ENCODE measurements around the gene SIM1.

The SIM1 gene

GRCh38 chr6:100454551-100455229, 10.0 kb downstream of the SIM1 start:
- Mint-ChIP-seq H3K27me3 (peaks cover 56% of the 10 kb centered on the region), H3K36me3 (ENCODE audit: low read depth) (peaks cover 12% of the 10 kb centered on the region), H3K4me3 (no peak overlapping the region), H3K9me3 (peaks cover 22% of the 10 kb centered on the region), H3K4me1 (peaks cover 3% of the 10 kb centered on the region), H3K27ac (no peak overlapping the region)
- DNase-seq (no peak), ATAC-seq (no peak)

GRCh38 chr6:100453701-100454521, 10.8 kb downstream of the SIM1 start:
- Mint-ChIP-seq H3K27me3 (peaks cover 56% of the 10 kb centered on the region), H3K36me3 (ENCODE audit: low read depth) (peaks cover 8% of the 10 kb centered on the region), H3K4me3 (no peak overlapping the region), H3K9me3 (peaks cover 16% of the 10 kb centered on the region), H3K4me1 (peaks cover 3% of the 10 kb centered on the region), H3K27ac (no peak overlapping the region)
- ATAC-seq (no peak), DNase-seq (no peak)

GRCh38 chr6:100452998-100453397, 11.7 kb downstream of the SIM1 start:
- Mint-ChIP-seq H3K4me1 (peaks cover 3% of the 10 kb centered on the region), H3K27ac (no peak overlapping the region), H3K4me3 (no peak overlapping the region), H3K36me3 (ENCODE audit: low read depth) (peaks cover 8% of the 10 kb centered on the region), H3K27me3 (peaks cover 56% of the 10 kb centered on the region), H3K9me3 (peaks cover 13% of the 10 kb centered on the region)
- DNase-seq (no peak), ATAC-seq (no peak)

- no peak overlapping the region for H3K4me3 Mint-ChIP-seq
- peaks cover 9% of the 10 kb centered on the region for H3K36me3 Mint-ChIP-seq (ENCODE audit: low read depth)
- peaks cover 6% of the 10 kb centered on the region for H3K4me1 Mint-ChIP-seq
- H3K27ac Mint-ChIP-seq: no peak overlapping the region
- H3K27me3 Mint-ChIP-seq: peaks cover 56% of the 10 kb centered on the region
- H3K9me3 Mint-ChIP-seq: peaks cover 10% of the 10 kb centered on the region
- ATAC-seq: no peak
- no peak for DNase-seq
These were observed 13.1 kb downstream of the SIM1 start for GRCh38 chr6:100451577-100451976.

GRCh38 chr6:100449239-100449691, 15.5 kb downstream of the SIM1 start:
- DNase-seq (no peak), ATAC-seq (no peak)
- no peaks in the 10 kb centered on the region for H3K9me3 Mint-ChIP-seq
- H3K4me3 Mint-ChIP-seq: no peak overlapping the region
- no peak overlapping the region for H3K27ac Mint-ChIP-seq
- peaks cover 6% of the 10 kb centered on the region for H3K4me1 Mint-ChIP-seq
- peaks cover 50% of the 10 kb centered on the region for H3K27me3 Mint-ChIP-seq
- peaks cover 3% of the 10 kb centered on the region for H3K36me3 Mint-ChIP-seq (ENCODE audit: low read depth)

- peaks cover 52% of the 10 kb centered on the region for H3K27me3 Mint-ChIP-seq
- no peaks in the 10 kb centered on the region for H3K9me3 Mint-ChIP-seq
- peaks cover 6% of the 10 kb centered on the region for H3K4me1 Mint-ChIP-seq
- H3K4me3 Mint-ChIP-seq: no peak overlapping the region
- H3K36me3 Mint-ChIP-seq (ENCODE audit: low read depth): peaks cover 3% of the 10 kb centered on the region
- no peak overlapping the region for H3K27ac Mint-ChIP-seq
- DNase-seq (no peak), ATAC-seq (no peak)
These were observed 16.6 kb downstream of the SIM1 start for GRCh38 chr6:100447900-100448748.

- no peak for ATAC-seq
- no peak for DNase-seq
- Mint-ChIP-seq H3K4me3 (no peak overlapping the region), H3K27ac (no peak overlapping the region), H3K27me3 (peaks cover 54% of the 10 kb centered on the region), H3K9me3 (no peaks in the 10 kb centered on the region), H3K36me3 (ENCODE audit: low read depth) (peaks cover 3% of the 10 kb centered on the region), H3K4me1 (peaks cover 6% of the 10 kb centered on the region)
These were observed 17.4 kb downstream of the SIM1 start for GRCh38 chr6:100447081-100447899.

- Mint-ChIP-seq H3K4me3 (no peak overlapping the region), H3K36me3 (ENCODE audit: low read depth) (peaks cover 3% of the 10 kb centered on the region), H3K9me3 (no peaks in the 10 kb centered on the region), H3K4me1 (peaks cover 6% of the 10 kb centered on the region), H3K27me3 (peaks cover 57% of the 10 kb centered on the region), H3K27ac (no peak overlapping the region)
- DNase-seq: no peak
- no peak for ATAC-seq
These were observed 18.3 kb downstream of the SIM1 start for GRCh38 chr6:100446115-100447080.

- H3K9me3 Mint-ChIP-seq: no peaks in the 10 kb centered on the region
- peaks cover 6% of the 10 kb centered on the region for H3K4me1 Mint-ChIP-seq
- H3K27ac Mint-ChIP-seq: no peak overlapping the region
- peaks cover 3% of the 10 kb centered on the region for H3K36me3 Mint-ChIP-seq (ENCODE audit: low read depth)
- no peak overlapping the region for H3K4me3 Mint-ChIP-seq
- H3K27me3 Mint-ChIP-seq: peaks cover 65% of the 10 kb centered on the region
- ATAC-seq (no peak), DNase-seq (no peak)
These were observed 19.2 kb downstream of the SIM1 start for GRCh38 chr6:100445512-100445911.

- H3K9me3 Mint-ChIP-seq: no peaks in the 10 kb centered on the region
- ATAC-seq (no peak), DNase-seq (no peak)
- no peaks in the 10 kb centered on the region for H3K4me1 Mint-ChIP-seq
- peaks cover 41% of the 10 kb centered on the region for H3K27me3 Mint-ChIP-seq
- H3K27ac Mint-ChIP-seq: no peak overlapping the region
- no peak overlapping the region for H3K4me3 Mint-ChIP-seq
- no peaks in the 10 kb centered on the region for H3K36me3 Mint-ChIP-seq (ENCODE audit: low read depth)
These were observed 23.8 kb downstream of the SIM1 start for GRCh38 chr6:100440935-100441334.

- Mint-ChIP-seq H3K27ac (no peak overlapping the region), H3K9me3 (no peaks in the 10 kb centered on the region), H3K27me3 (peaks cover 20% of the 10 kb centered on the region), H3K36me3 (ENCODE audit: low read depth) (no peaks in the 10 kb centered on the region), H3K4me3 (no peak overlapping the region), H3K4me1 (no peaks in the 10 kb centered on the region)
- DNase-seq (no peak), ATAC-seq (no peak)
These were observed 29.4 kb downstream of the SIM1 start for GRCh38 chr6:100435299-100435698.

- H3K4me3 Mint-ChIP-seq: no peak overlapping the region
- H3K4me1 Mint-ChIP-seq: no peaks in the 10 kb centered on the region
- H3K9me3 Mint-ChIP-seq: no peaks in the 10 kb centered on the region
- ATAC-seq (no peak), DNase-seq (no peak)
- H3K36me3 Mint-ChIP-seq (ENCODE audit: low read depth): no peaks in the 10 kb centered on the region
- no peak overlapping the region for H3K27ac Mint-ChIP-seq
- peaks cover 22% of the 10 kb centered on the region for H3K27me3 Mint-ChIP-seq
These were observed 30.8 kb downstream of the SIM1 start for GRCh38 chr6:100433726-100434435.
